GM23338 (cell line): ENCODE results near the gene WIPI1. TPM values are rescaled to one million over a fixed set of nuclear protein-coding genes. Genes with fewer than 3 reads are reported as not detected.
A peak's percentile ranks its signal among the peaks of the same experiment; 100 is the strongest.

Experiments used
- ATAC-seq: fragments of 200-7000 bp; cut with Tn5 transposase; 3 replicates; pipeline ENCODE4 v1.9.1; 2020
- DNase-seq: peaks from one replicate; pipeline ENCODE4 v3.0.0-alpha.2; 2015; ENCODE audit warnings: low spot score
- H2AFZ ChIP-seq: fragments of 200-600 bp; sonication (generic); 2 replicates; pipeline ENCODE4 v1.8.0; 2016; ENCODE audit warnings: antibody characterized with exemption, mild to moderate bottlenecking, moderate library complexity
- H3F3A ChIP-seq: fragments of 200-600 bp; sonication (generic); replicated peaks from 2 replicates; pipeline ENCODE4 v1.8.0; 2017; ENCODE audit warnings: antibody characterized with exemption, mixed run types, low read depth
- H3K27ac ChIP-seq: fragments of 200-600 bp; sonication (generic); 2 replicates; pipeline ENCODE4 v1.6.1; 2016; ENCODE audit warnings: low read depth
- H3K27me3 ChIP-seq: fragments of 200-600 bp; sonication (generic); 2 replicates; pipeline ENCODE4 v1.8.0; 2016; ENCODE audit warnings: mild to moderate bottlenecking, mixed run types, moderate library complexity; ENCODE audit not compliant: insufficient read depth
- H3K36me3 ChIP-seq: fragments of 200-600 bp; sonication (generic); 2 replicates; pipeline ENCODE4 v1.8.0; 2016; ENCODE audit warnings: mild to moderate bottlenecking; ENCODE audit not compliant: insufficient read depth
- H3K4me1 ChIP-seq: fragments of 200-600 bp; sonication (generic); 2 replicates; pipeline ENCODE4 v1.8.0; 2016; ENCODE audit warnings: mild to moderate bottlenecking, moderate library complexity; ENCODE audit not compliant: insufficient read depth
- H3K4me2 ChIP-seq: fragments of 200-600 bp; sonication (generic); 2 replicates; pipeline ENCODE4 v1.7.1; 2017; ENCODE audit warnings: mixed run types
- H3K4me3 ChIP-seq: fragments of 200-600 bp; sonication (generic); 2 replicates; pipeline ENCODE4 v1.6.1; 2016; ENCODE audit warnings: mixed run types
- H3K79me2 ChIP-seq: fragments of 200-600 bp; sonication (generic); replicated peaks from 2 replicates; pipeline ENCODE4 v1.8.0; 2017; ENCODE audit warnings: mild to moderate bottlenecking; ENCODE audit not compliant: insufficient read depth
- H3K9me2 ChIP-seq: fragments of 200-600 bp; sonication (generic); 2 replicates; pipeline ENCODE4 v1.8.0; 2017; ENCODE audit not compliant: insufficient read depth
- H4K20me1 ChIP-seq: fragments of 200-600 bp; sonication (generic); replicated peaks from 2 replicates; pipeline ENCODE4 v1.8.0; 2017; ENCODE audit warnings: mild to moderate bottlenecking; ENCODE audit not compliant: insufficient read depth
- H3K27ac Mint-ChIP-seq: 2 replicates; pipeline ENCODE4 v1.8.0; 2020; ENCODE audit warnings: inconsistent platforms, mild to moderate bottlenecking, moderate library complexity, mixed read lengths
- H3K27me3 Mint-ChIP-seq: 3 replicates; pipeline ENCODE4 v1.8.0; 2022; ENCODE audit warnings: low read depth, mild to moderate bottlenecking, moderate library complexity, mixed read lengths, inconsistent platforms; ENCODE audit not compliant: insufficient read depth, poor library complexity
- H3K36me3 Mint-ChIP-seq: 3 replicates; pipeline ENCODE4 v1.8.0; 2021; ENCODE audit warnings: low read depth, mild to moderate bottlenecking, inconsistent platforms, moderate library complexity, mixed read lengths
- H3K4me1 Mint-ChIP-seq: 3 replicates; pipeline ENCODE4 v1.8.0; 2020; ENCODE audit warnings: mild to moderate bottlenecking, inconsistent platforms, mixed read lengths
- H3K4me3 Mint-ChIP-seq: 3 replicates; pipeline ENCODE4 v1.8.0; 2021; ENCODE audit warnings: moderate library complexity, mild to moderate bottlenecking, inconsistent platforms, mixed read lengths
- H3K9me3 Mint-ChIP-seq: 3 replicates; pipeline ENCODE4 v1.8.0; 2020; ENCODE audit warnings: moderate library complexity, mild to moderate bottlenecking, inconsistent platforms, mixed read lengths
- CREB1 ChIP-seq: fragments of 250-450 bp; sonication (Bioruptor Pico); IDR thresholded peaks from 2 replicates; pipeline ENCODE4 v1.5.0; 2020; ENCODE audit warnings: low read depth, mild to moderate bottlenecking, moderate library complexity
- EZH2 ChIP-seq: fragments of 200-600 bp; sonication (generic); IDR thresholded peaks from one replicate; pipeline ENCODE4 v1.8.0; 2017; ENCODE audit warnings: antibody characterized with exemption, mild to moderate bottlenecking, low read depth; ENCODE audit not compliant: unreplicated experiment
- EZH2phosphoT487 ChIP-seq: fragments of 200-600 bp; sonication (generic); IDR thresholded peaks from one replicate; pipeline ENCODE4 v1.8.1; 2018; ENCODE audit warnings: antibody characterized with exemption; ENCODE audit not compliant: unreplicated experiment
- JUNB ChIP-seq: IDR thresholded peaks from one replicate; pipeline ENCODE4 v1.6.1; 2016; ENCODE audit warnings: antibody characterized with exemption; ENCODE audit not compliant: unreplicated experiment
- NANOG ChIP-seq: IDR thresholded peaks from 2 replicates; pipeline ENCODE4 v1.6.1; 2016; ENCODE audit warnings: antibody characterized with exemption, borderline replicate concordance
- POLR2AphosphoS5 ChIP-seq: IDR thresholded peaks from 2 replicates; pipeline ENCODE4 v1.6.1; 2016; ENCODE audit warnings: antibody characterized with exemption, low read depth
- STAT1 ChIP-seq: IDR thresholded peaks from one replicate; pipeline ENCODE4 v1.6.1; 2016; ENCODE audit warnings: antibody characterized with exemption; ENCODE audit not compliant: unreplicated experiment
- ZNF114 ChIP-seq: fragments of 250-450 bp; sonication (Bioruptor Pico); IDR thresholded peaks from 2 replicates; pipeline ENCODE4 v1.5.0; 2020; ENCODE audit warnings: mild to moderate bottlenecking, moderate library complexity
- ZNF331 ChIP-seq: fragments of 250-450 bp; sonication (Bioruptor Pico); IDR thresholded peaks from 2 replicates; pipeline ENCODE4 v1.5.0; 2020; ENCODE audit warnings: low read depth, mild to moderate bottlenecking, moderate library complexity
- polyA plus RNA-seq: library from polyadenylated mRNA; unstranded; fragments of >200 nt; fragmentation: Nextera tagmentation; extraction: Ambion mirVana; gene quantifications from 2 replicates; pipeline ENCODE4 v1.2.1, GENCODE V29; 2016
- total RNA-seq: library from RNA; depleted of rRNA; stranded (reverse); fragments of >200 nt; shearing (Covaris generic); gene quantifications from 2 replicates; pipeline ENCODE4 v1.2.3, GENCODE V29; 2014
- TF ChIP-seq, protein P1 (sequence below), 2 experiments: fragments of 200-600 bp in 1 of 2; sonication (generic) in 1 of 2; conservative IDR thresholded peaks; 2 replicates each; pipeline versions ENCODE4 v1.5.1 to v1.6.1; 2016 to 2017; ENCODE audit warnings: antibody characterized with exemption in 2 of 2, low read depth in 2 of 2, mild to moderate bottlenecking in 2 of 2, moderate library complexity in 1 of 2
- TF ChIP-seq, protein P2 (sequence below): IDR thresholded peaks from one replicate; pipeline ENCODE4 v1.6.1; 2018; ENCODE audit warnings: antibody characterized with exemption; ENCODE audit not compliant: unreplicated experiment
- TF ChIP-seq, protein P3 (sequence below): IDR thresholded peaks from 2 replicates; pipeline ENCODE4 v1.6.1; 2016; ENCODE audit warnings: antibody characterized with exemption

Gene WIPI1
- total and polyA plus RNA-seq, 2 experiments from 2014 or later: 24.1 to 29.3 TPM

DNA sequence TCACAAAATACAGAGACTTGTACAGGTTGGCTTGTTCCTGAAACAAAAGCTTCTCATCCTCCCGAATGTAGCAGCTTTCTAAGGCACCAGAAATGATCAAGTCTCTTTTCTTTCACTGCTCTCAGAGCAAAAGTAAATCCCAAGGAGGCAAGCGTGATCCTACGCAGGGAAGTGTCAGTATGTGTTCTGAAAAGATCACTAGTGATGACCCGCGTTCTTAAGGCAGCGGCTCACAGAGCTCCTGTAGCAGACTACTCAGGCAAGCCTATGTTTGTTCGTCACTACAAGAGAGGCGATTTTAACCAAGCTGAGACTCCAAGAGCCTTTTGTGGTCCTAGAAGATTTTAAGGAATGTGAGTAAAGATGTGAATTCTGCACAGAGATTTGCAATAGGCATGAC, 34.5 kb downstream of the WIPI1 start:
- ATAC-seq (no peak), DNase-seq (no peak)
- Histone ChIP-seq H3F3A (no peaks in the 10 kb centered on the region), H3K27me3 (no peaks in the 10 kb centered on the region), H3K36me3 (no peaks in the 10 kb centered on the region), H2AFZ (no peak overlapping the region), H3K27ac (no peak overlapping the region), H3K4me3 (no peak overlapping the region), H3K4me2 (no peak overlapping the region), H4K20me1 (no peaks in the 10 kb centered on the region), H3K79me2 (no peaks in the 10 kb centered on the region), H3K9me2 (no peaks in the 10 kb centered on the region), H3K4me1 (peaks cover 28% of the 10 kb centered on the region)
- TF ChIP-seq EZH2phosphoT487 (no peak), ZNF331 (CRISPR knock-in tag) (no peak), STAT1 (no peak), POLR2AphosphoS5 (no peak), EZH2 (no peak)
- TF ChIP-seq, protein P1, sequence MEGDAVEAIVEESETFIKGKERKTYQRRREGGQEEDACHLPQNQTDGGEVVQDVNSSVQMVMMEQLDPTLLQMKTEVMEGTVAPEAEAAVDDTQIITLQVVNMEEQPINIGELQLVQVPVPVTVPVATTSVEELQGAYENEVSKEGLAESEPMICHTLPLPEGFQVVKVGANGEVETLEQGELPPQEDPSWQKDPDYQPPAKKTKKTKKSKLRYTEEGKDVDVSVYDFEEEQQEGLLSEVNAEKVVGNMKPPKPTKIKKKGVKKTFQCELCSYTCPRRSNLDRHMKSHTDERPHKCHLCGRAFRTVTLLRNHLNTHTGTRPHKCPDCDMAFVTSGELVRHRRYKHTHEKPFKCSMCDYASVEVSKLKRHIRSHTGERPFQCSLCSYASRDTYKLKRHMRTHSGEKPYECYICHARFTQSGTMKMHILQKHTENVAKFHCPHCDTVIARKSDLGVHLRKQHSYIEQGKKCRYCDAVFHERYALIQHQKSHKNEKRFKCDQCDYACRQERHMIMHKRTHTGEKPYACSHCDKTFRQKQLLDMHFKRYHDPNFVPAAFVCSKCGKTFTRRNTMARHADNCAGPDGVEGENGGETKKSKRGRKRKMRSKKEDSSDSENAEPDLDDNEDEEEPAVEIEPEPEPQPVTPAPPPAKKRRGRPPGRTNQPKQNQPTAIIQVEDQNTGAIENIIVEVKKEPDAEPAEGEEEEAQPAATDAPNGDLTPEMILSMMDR (conservative IDR thresholded peaks at IDR 0.05; ENCODE audit: low read depth in 2 of 2): no peak
- H3K27ac Mint-ChIP-seq: 0 out of 2 replicates have a peak overlapping the region, but pooled peaks have one; percentile 2
- H3K4me1 Mint-ChIP-seq: peaks cover 27% of the 10 kb centered on the region
- peaks cover 8% of the 10 kb centered on the region for H3K27me3 Mint-ChIP-seq
- H3K4me3 Mint-ChIP-seq: no peak overlapping the region
- peaks cover 42% of the 10 kb centered on the region for H3K36me3 Mint-ChIP-seq
- H3K9me3 Mint-ChIP-seq: peaks cover 18% of the 10 kb centered on the region

DNA sequence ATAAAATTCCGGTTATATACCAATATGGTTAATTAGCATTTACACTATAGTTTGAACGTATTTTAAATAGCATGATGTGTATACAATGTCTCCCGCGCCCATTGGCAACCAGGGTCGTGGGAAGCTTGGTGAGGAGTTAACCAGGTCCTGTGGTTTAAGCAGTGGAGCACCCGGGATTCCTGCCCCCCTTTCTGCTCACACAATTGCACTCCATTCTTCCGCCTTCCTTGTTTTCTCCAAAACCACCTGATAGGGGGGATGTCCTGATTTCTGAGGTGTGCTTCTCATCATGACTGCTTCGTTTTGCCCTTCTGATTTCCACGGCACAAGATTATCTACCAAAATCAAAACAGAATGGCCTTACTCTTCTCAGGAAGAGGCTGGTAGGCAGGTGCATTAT, 35.8 kb downstream of the WIPI1 start:
- Histone ChIP-seq H4K20me1 (no peaks in the 10 kb centered on the region), H3K27ac (no peak overlapping the region), H3K4me2 (no peak overlapping the region), H3K79me2 (no peaks in the 10 kb centered on the region), H3K4me1 (peaks cover 28% of the 10 kb centered on the region), H2AFZ (no peak overlapping the region), H3K9me2 (no peaks in the 10 kb centered on the region), H3K4me3 (no peak overlapping the region), H3K36me3 (0 out of 2 replicates have a peak, but pooled peaks cover 4% of the 10 kb centered on the region), H3K27me3 (no peaks in the 10 kb centered on the region), H3F3A (no peaks in the 10 kb centered on the region)
- H3K27ac Mint-ChIP-seq: no peak overlapping the region
- no peak overlapping the region for H3K4me3 Mint-ChIP-seq
- DNase-seq (no peak), ATAC-seq (no peak)
- peaks cover 8% of the 10 kb centered on the region for H3K27me3 Mint-ChIP-seq
- peaks cover 29% of the 10 kb centered on the region for H3K9me3 Mint-ChIP-seq
- H3K36me3 Mint-ChIP-seq: peaks cover 46% of the 10 kb centered on the region
- peaks cover 27% of the 10 kb centered on the region for H3K4me1 Mint-ChIP-seq
- TF ChIP-seq, protein P2, sequence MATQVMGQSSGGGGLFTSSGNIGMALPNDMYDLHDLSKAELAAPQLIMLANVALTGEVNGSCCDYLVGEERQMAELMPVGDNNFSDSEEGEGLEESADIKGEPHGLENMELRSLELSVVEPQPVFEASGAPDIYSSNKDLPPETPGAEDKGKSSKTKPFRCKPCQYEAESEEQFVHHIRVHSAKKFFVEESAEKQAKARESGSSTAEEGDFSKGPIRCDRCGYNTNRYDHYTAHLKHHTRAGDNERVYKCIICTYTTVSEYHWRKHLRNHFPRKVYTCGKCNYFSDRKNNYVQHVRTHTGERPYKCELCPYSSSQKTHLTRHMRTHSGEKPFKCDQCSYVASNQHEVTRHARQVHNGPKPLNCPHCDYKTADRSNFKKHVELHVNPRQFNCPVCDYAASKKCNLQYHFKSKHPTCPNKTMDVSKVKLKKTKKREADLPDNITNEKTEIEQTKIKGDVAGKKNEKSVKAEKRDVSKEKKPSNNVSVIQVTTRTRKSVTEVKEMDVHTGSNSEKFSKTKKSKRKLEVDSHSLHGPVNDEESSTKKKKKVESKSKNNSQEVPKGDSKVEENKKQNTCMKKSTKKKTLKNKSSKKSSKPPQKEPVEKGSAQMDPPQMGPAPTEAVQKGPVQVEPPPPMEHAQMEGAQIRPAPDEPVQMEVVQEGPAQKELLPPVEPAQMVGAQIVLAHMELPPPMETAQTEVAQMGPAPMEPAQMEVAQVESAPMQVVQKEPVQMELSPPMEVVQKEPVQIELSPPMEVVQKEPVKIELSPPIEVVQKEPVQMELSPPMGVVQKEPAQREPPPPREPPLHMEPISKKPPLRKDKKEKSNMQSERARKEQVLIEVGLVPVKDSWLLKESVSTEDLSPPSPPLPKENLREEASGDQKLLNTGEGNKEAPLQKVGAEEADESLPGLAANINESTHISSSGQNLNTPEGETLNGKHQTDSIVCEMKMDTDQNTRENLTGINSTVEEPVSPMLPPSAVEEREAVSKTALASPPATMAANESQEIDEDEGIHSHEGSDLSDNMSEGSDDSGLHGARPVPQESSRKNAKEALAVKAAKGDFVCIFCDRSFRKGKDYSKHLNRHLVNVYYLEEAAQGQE: no peak
- TF ChIP-seq CREB1: no peak
- TF ChIP-seq POLR2AphosphoS5: no peak
- TF ChIP-seq EZH2phosphoT487: no peak
- TF ChIP-seq, protein P3, sequence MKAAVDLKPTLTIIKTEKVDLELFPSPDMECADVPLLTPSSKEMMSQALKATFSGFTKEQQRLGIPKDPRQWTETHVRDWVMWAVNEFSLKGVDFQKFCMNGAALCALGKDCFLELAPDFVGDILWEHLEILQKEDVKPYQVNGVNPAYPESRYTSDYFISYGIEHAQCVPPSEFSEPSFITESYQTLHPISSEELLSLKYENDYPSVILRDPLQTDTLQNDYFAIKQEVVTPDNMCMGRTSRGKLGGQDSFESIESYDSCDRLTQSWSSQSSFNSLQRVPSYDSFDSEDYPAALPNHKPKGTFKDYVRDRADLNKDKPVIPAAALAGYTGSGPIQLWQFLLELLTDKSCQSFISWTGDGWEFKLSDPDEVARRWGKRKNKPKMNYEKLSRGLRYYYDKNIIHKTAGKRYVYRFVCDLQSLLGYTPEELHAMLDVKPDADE: no peak
- no peak for TF ChIP-seq JUNB
- no peak for TF ChIP-seq STAT1
- TF ChIP-seq, protein P1 (conservative IDR thresholded peaks at IDR 0.05; ENCODE audit: low read depth in 2 of 2): no peak
- no peak for TF ChIP-seq ZNF114 (CRISPR knock-in tag)
- no peak for TF ChIP-seq NANOG
- no peak for TF ChIP-seq EZH2
